ENCODE results near the gene INSRR. TPM values are rescaled to one million over a fixed set of nuclear protein-coding genes. Genes with fewer than 3 reads are reported as not detected.

INSRR gene
- total RNA-seq, 1 donor from 2014 or later, result 0.41 TPM

DNA sequence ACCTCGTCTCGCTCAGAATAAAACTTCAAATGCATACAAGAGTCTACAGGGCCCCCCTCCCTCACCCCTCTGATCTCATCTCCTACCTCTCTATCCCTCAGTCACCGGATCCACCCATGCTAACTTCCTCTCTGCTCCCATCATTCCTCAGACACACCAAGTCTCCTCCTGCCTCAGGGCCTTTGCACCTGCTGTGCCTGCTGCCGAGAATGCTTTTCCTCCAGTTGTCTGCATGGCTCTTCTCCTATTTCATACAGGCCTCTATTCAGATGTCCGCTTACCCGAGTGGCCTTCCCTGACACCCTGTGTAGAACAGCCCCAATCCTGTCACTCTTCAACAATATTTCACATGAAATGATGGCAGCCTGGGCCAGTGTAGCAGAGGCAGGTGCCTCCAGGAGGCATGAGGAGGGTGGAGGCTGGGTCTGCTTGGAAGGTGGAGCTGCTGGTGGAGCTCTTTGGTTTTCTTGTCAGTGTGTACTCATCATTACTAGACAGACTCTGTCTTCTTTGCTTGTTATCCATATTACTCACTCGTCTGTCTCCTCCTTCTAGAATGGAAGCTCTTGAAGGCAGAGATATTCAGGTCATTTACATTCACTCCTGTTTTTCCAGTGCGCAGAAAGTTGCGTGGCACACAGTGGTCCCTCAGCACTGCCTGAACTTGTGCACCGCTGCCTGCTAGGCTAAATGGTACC, 46.5 kb downstream of the INSRR start:
- no peak for DNase-seq
- Histone ChIP-seq H3K27me3 (ENCODE audit: low read depth) (peaks cover 33% of the 10 kb centered on the region), H3K36me3 (no peaks in the 10 kb centered on the region), H3K4me3 (no peak overlapping the region), H3K27ac (replicated peaks) (no peak overlapping the region), H3K9me3 (replicated peaks) (no peaks in the 10 kb centered on the region), H3K4me1 (peaks cover 33% of the 10 kb centered on the region)
- intact Hi-C loops (cut with micrococcal nuclease), result no loop called here
- TF ChIP-seq, protein P1, sequence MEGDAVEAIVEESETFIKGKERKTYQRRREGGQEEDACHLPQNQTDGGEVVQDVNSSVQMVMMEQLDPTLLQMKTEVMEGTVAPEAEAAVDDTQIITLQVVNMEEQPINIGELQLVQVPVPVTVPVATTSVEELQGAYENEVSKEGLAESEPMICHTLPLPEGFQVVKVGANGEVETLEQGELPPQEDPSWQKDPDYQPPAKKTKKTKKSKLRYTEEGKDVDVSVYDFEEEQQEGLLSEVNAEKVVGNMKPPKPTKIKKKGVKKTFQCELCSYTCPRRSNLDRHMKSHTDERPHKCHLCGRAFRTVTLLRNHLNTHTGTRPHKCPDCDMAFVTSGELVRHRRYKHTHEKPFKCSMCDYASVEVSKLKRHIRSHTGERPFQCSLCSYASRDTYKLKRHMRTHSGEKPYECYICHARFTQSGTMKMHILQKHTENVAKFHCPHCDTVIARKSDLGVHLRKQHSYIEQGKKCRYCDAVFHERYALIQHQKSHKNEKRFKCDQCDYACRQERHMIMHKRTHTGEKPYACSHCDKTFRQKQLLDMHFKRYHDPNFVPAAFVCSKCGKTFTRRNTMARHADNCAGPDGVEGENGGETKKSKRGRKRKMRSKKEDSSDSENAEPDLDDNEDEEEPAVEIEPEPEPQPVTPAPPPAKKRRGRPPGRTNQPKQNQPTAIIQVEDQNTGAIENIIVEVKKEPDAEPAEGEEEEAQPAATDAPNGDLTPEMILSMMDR (IDR thresholded peaks at IDR 0.05; ENCODE audit: borderline replicate concordance), result no peak

DNA sequence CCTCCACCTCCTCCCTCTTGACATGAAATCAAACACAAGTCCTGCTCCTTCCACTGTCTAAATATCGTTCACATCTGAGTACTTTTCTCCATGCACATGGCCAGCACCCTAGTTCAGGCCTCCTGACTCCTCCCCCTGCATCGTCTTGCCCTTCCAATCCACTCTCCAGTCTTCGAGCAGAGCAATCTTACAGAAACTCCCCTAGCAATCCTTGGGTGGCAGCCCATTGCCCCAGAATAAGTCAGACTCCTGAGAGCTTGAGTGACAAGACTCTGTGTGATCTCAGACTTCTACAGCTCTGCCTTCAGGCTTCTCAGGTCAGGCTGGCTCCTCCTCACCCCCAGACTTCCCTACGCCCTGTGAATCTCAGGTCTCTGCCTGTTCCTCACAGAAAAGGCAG, 47.7 kb downstream of the INSRR start:
- H3K4me3 ChIP-seq, result no peak overlapping the region
- H3K4me1 ChIP-seq, result peaks cover 40% of the 10 kb centered on the region
- no peak overlapping the region for H3K27ac ChIP-seq (replicated peaks)
- TF ChIP-seq, protein P1 (IDR thresholded peaks at IDR 0.05; ENCODE audit: borderline replicate concordance), result no peak
- H3K9me3 ChIP-seq (replicated peaks), result no peaks in the 10 kb centered on the region
- intact Hi-C loops (cut with micrococcal nuclease), result no loop called here
- DNase-seq, result no peak
- H3K36me3 ChIP-seq, result no peaks in the 10 kb centered on the region
- H3K27me3 ChIP-seq (ENCODE audit: low read depth), result peaks cover 30% of the 10 kb centered on the region

DNA sequence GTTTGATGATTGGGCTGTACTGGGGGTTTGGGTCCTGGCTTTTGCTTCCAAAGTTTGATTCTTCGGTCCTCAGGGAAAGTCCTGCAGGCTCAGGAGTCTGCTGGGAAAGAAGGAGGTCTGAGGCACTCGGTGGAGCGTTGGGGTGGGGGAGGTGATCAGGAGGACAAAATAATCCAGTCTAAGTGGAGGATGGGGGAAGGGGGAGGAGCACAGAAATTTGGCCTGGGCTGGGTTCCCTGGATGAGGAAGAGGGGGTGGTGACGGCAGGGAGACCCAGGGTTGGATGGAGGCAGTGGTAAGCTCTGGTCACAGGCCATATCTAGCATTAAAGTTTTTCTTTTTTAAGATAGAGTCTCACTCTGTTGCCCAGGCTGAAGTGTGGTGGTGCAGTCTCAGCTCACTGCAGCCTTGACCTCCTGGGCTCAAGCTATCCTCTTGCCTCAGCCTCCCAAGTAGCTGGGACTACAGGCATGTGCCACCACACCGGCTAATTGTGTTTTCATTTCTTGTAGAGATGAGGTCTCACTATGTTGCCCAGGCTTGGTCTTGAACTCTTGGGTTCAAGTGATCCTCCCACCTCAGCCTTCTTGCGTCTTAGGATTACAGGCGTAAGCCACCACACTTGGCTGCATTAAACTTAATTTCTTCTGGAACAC, 49.1 kb downstream of the INSRR start:
- intact Hi-C loops (cut with micrococcal nuclease), result no loop called here
- no peaks in the 10 kb centered on the region for H3K36me3 ChIP-seq
- DNase-seq, result no peak
- peaks cover 30% of the 10 kb centered on the region for H3K27me3 ChIP-seq (ENCODE audit: low read depth)
- H3K27ac ChIP-seq (replicated peaks), result no peak overlapping the region
- no peaks in the 10 kb centered on the region for H3K9me3 ChIP-seq (replicated peaks)
- TF ChIP-seq, protein P1 (IDR thresholded peaks at IDR 0.05; ENCODE audit: borderline replicate concordance), result no peak
- peaks cover 50% of the 10 kb centered on the region for H3K4me1 ChIP-seq
- H3K4me3 ChIP-seq, result no peak overlapping the region

DNA sequence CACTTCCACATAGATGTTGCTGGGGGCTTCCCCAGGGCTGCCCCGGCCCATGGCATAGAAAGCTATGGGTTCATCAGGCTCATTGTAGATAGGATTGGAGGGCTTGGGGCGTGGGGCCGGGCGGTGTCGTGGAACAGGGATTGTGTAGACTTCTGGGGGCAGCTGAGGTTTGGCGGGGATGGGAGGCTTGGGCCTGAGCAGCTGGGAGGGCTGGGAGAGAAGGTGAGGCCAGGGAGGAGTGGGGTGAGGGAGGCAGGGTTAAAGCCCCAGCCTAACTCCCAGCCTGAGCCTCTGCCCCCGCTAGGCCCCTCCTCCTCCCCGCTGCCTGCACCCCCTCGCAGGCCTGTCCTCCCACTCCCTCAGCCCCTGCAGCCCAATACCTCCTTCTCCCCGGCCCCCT, 49.6 kb downstream of the INSRR start:
- H3K27ac ChIP-seq (replicated peaks), result no peak overlapping the region
- no peak for DNase-seq
- H3K27me3 ChIP-seq (ENCODE audit: low read depth), result peaks cover 30% of the 10 kb centered on the region
- TF ChIP-seq, protein P1 (IDR thresholded peaks at IDR 0.05; ENCODE audit: borderline replicate concordance), result no peak
- H3K4me3 ChIP-seq, result no peak overlapping the region
- intact Hi-C loops (cut with micrococcal nuclease), result no loop called here
- H3K36me3 ChIP-seq, result no peaks in the 10 kb centered on the region
- H3K4me1 ChIP-seq, result peaks cover 50% of the 10 kb centered on the region
- H3K9me3 ChIP-seq (replicated peaks), result no peaks in the 10 kb centered on the region

DNA sequence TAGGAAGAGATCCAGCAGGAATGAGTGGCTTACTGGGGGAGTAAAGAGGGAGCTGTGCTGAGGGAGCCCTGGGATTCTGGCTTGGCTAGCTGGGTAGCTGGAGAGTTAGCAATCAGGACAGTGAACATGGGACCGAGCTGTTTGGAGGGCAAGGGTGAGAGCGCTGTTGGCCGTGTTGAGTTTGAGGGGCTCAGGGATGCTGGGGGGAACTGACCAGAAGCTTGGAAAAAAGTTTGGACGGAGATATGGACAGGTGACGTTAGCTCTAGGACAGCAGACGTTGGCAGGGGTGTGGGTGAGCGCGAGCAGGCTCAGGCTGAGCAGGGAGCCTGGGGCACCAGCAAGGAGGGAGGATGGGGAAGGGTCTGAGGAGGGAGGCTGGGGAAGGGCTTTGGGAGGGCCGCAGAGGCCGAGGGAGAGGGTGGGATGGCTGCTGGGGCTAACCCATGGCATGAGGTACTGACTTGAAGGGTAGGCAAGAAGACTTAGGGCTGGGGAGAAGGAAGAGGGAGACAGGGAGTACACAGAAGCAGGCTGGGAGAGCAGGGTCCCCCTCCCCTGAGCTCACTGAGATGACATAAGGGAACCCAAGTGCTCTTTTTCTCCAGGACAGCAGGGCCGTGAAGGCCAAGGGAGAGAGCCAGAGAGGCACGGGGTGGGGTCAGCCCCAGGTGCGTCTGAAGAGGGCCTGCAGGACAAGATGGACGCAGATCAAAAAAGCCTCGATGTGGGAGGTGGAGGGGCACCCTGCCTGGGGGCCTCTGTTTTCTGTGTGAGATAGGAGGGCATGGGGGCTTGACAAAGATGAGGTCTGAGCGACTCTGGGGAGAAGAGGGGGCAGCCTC, 50.5 kb downstream of the INSRR start:
- no peaks in the 10 kb centered on the region for H3K36me3 ChIP-seq
- no peak overlapping the region for H3K4me3 ChIP-seq
- no peak overlapping the region for H3K27ac ChIP-seq (replicated peaks)
- intact Hi-C loops (cut with micrococcal nuclease), result no loop called here
- no peaks in the 10 kb centered on the region for H3K9me3 ChIP-seq (replicated peaks)
- peaks cover 26% of the 10 kb centered on the region for H3K27me3 ChIP-seq (ENCODE audit: low read depth)
- H3K4me1 ChIP-seq, result peaks cover 48% of the 10 kb centered on the region
- DNase-seq, result no peak
- TF ChIP-seq, protein P1 (IDR thresholded peaks at IDR 0.05; ENCODE audit: borderline replicate concordance), result no peak
